MV-4-11 (cell line): Measurements from ENCODE around the gene TIAM1.

Source experiments
- DNase-seq: peaks from one replicate; lab custom pipeline; 2025; lab: John Stamatoyannopoulos, UW

The TIAM1 gene

DNA sequence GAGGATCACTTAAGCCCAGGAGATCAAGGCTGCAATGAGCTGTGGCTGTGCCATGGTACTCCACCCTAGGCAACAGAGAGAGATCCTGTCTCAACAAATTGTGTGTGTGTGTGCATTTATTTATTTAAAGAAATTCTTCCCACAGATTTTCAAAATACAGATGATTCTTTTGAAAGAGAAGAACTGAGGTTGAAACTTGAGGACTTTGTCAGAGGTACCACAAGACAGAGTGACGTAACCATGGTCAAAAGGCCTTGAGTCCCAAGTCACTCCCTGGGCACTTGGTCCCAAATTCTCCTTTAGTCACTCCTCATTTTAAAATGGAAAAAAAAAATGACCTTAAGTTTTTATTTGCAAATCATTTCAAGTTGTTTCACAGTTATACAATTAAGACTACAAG is 57.4 kb downstream of the TIAM1 start:
- DNase-seq = no peak

- DNase-seq = no peak
Measured at GRCh38 chr21:31284797-31285397, 59.2 kb downstream of the TIAM1 start.

GRCh38 chr21:31283025-31283424 is 61.0 kb downstream of the TIAM1 start:
- no peak for DNase-seq

- no peak for DNase-seq
Measured at GRCh38 chr21:31282095-31282709, 61.9 kb downstream of the TIAM1 start.

DNA sequence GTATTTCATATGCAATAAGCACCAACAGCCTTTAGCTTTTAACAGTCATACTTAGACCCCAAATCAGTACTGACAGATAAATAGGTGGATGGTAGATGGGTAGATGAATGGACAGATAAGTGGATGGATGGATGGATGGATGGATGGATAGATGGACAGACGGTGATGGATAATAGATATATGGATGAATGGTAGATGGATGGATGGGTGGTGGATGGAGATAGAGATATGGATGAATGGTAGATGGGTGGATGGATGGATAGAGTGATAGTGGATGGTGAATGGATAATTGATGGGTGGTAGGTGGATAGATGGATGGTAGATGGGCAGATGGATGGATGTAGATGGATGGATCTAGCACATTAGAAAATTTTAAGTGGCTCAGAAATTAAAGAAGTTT is 62.5 kb downstream of the TIAM1 start:
- no peak for DNase-seq

DNA sequence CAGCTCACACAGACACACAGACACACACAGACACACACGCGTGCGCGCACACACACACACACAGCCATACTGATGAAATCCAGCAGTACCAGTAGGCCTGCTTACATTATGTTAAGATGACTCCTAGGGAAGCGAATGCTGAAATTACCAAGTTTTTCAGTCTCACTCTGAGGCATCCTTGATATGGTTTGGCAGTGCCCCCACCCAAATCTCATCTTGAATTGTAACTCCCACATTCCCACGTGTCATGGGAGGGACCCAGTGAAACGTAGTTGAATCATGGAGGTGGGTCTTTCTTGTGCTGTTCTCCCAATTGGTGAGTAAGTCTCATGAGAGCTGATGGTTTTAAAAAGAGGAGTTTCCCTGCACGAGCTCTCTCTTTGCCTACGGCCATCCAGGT is 64.1 kb downstream of the TIAM1 start:
- no peak for DNase-seq

GRCh38 chr21:31279214-31279613 is 64.8 kb downstream of the TIAM1 start:
- no peak for DNase-seq

GRCh38 chr21:31278511-31279130 is 65.4 kb downstream of the TIAM1 start:
- no peak for DNase-seq

- no peak for DNase-seq
Measured at GRCh38 chr21:31276663-31277062, 67.4 kb downstream of the TIAM1 start.

DNA sequence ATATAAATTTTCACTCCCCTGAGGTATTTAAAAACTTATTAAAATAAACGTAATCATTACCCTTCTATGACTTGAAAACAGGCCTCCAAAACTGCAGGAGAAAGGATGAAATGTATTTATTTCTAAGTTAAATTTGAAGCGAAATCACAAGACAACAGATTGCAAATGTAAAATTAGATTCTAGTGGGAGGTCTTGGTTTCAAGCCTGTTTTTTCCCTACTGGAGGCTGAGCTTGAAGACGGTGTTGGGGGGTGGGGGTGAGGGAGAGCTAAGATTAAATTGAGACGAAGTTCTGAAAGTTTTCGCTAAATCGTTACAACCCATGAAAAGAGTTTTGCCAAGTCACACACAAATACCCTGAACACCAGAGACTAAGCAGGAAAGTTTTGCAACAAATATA is 68.2 kb downstream of the TIAM1 start:
- no peak for DNase-seq

DNA sequence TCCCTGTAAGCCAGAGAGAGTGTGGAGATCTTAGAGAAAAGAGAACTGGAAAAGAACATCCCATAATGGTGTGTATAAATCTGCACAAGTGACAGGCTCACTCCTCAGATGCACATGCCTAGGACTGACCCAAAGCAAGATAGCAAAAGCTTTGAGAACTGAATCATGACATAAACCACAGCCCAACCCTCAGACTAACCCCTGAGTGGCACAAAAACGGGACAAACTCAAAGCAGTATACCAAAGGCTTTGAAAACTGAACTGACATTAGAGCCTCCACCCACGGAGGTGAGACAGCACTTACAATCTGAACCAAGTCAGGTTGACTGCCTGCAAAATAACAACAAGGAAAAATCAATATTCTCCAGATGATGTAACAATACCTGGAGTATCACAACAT is 70.8 kb downstream of the TIAM1 start:
- DNase-seq = no peak

DNA sequence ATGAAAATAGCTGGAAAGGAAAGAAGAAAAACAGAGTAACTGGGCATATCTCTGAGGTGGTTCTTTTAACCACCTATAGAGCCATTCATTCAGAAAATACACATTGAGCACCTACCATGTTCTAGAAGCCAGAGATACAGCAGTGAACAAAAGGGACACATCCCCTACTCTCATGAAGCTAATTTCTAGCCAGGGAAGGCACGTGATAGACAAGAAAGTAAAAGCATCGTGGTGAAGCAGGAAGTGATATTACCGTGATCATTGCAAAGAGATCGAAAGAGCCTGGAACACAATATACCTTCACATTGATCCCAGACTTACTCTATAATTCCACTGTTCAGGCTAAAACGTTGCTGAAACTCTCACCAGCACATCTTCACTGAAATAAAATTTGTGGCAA is 76.0 kb downstream of the TIAM1 start:
- DNase-seq = peak; percentile 19

- no peak for DNase-seq
Measured at GRCh38 chr21:31267644-31268043, 76.4 kb downstream of the TIAM1 start.

DNA sequence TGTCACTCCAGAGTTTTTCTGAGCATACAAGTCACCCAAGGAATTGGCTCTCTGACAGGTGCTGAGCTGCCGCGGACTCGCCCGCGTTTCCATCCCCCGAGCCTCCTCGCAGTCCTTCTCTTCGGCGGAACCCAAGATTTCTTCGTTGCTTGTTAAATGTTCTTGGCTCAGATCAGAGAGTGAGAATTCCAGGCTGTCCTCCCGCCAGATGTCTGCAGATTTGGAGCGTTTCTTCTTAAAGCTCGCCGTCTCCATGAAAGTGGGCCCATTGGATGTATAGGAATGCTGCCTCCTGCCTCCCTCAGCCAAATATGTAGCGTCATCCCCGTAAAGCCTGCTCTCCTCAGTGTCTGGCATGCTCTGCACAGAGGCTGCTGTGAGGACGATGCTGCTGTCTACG is 77.8 kb downstream of the TIAM1 start:
- DNase-seq = no peak

GRCh38 chr21:31265366-31266013 is 78.6 kb downstream of the TIAM1 start:
- no peak for DNase-seq

DNA sequence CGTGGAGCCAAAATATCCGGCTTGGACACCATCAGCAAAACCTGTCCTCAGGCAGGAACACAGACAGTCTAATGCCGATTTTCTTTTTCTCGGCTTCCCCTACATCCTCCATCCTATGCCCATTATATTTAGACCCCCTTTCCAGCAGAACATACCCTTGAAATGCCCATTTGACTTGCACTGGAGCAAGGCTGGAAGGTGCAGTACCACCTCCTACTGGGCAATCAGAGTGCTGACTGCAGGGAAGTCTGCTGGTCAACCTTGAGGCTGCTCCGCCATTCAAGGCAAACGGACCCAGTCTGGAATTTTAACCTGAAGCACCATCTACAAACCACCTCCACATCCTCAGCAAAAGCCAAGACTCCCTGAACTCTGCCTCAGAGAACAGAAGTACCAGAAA is 79.5 kb downstream of the TIAM1 start:
- DNase-seq = no peak

GRCh38 chr21:31262728-31263127 is 81.3 kb downstream of the TIAM1 start:
- DNase-seq = no peak

GRCh38 chr21:31261759-31262158 is 82.3 kb downstream of the TIAM1 start:
- no peak for DNase-seq

- DNase-seq = no peak
Measured at GRCh38 chr21:31260790-31261189, 83.3 kb downstream of the TIAM1 start.

- no peak for DNase-seq
Measured at GRCh38 chr21:31258073-31258472, 86.0 kb downstream of the TIAM1 start.

DNA sequence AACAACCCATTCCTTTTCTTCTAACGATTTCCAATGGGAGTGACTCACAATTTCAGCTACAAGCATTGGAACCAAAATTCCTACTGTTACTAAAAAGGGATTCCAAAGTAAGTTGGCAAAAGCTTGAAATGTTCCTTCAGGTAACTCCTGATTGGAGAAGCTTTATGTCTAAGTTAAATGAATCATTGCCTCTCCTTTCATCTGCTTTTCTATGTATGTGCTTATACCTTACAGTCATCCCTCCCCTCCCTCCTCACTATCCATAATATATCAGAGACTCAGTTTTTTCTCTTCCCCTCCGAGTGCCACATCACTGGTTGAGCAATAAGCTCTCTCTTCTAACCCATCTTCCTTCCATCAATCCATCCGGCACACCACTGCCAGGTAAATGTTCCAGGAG is 86.8 kb downstream of the TIAM1 start:
- DNase-seq = no peak

- DNase-seq = no peak
Measured at GRCh38 chr21:31255896-31256295, 88.2 kb downstream of the TIAM1 start.

DNA sequence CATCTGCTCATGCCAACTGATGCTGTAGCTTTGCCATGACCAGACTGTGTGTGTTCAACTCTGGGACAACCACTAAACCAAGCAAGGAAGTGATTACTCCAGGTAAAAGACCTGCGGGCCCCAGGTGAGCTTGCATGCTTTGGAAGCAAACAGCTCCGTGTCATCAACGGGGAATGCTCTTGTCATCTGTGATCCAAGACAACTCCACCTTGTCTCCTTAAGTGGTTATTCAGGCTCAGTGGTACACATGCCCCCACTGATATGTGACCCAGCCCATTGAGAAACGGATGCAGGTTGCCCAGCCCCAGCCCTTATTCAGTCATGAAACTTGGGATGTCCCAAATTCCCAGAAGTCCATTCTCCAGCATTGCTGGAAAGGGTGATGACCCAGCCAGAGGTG is 89.0 kb downstream of the TIAM1 start:
- no peak for DNase-seq
